A549 (cell line): ENCODE results near the gene SMAD9. TPM values are rescaled to one million over a fixed set of nuclear protein-coding genes. Genes with fewer than 3 reads are reported as not detected.

Experiments
- ATAC-seq, 2 experiments: fragments of 200-7000 bp in 1 of 2; fragments of >200 bp in 1 of 2; cut with Nextera tagmentation in 1 of 2; cut with Tn5 transposase in 1 of 2; 3 replicates each; pipeline versions ENCODE4 v1.8.0 to v1.9.1; 2018 to 2020; ENCODE audit warnings: mild to moderate bottlenecking in 1 of 2, moderate library complexity in 1 of 2
- CTCF ChIA-PET: fragments of 300-600 bp; sonication (Branson Sonifier 250); formaldehyde crosslinking; extraction: SDS; loops from one replicate; lab custom pipeline; 2021; ENCODE audit warnings: antibody characterized with exemption, inconsistent platforms; lab: Yijun Ruan, JAX
- POLR2A ChIA-PET: fragments of 350-600 bp; formaldehyde crosslinking; extraction: SDS; loops from one replicate; lab custom pipeline; 2021; ENCODE audit warnings: antibody characterized with exemption, inconsistent platforms; lab: Yijun Ruan, JAX
- DNase-seq, 2 experiments: peaks; one replicate each; pipeline versions ENCODE4 v3.0.0 to v3.0.0-alpha.2; 2011 to 2016; ENCODE audit warnings: low read depth in 1 of 2, low spot score in 1 of 2
- FAIRE-seq: peaks from 2 replicates; lab custom pipeline; 2011; peaks lifted over from hg19 to GRCh38; lab: Jason Lieb, UNC
- H3K27ac ChIP-seq, 2 experiments: fragments of >200 bp; sonication (Bioruptor Twin); formaldehyde crosslinking; 3 replicates each; pipeline ENCODE4 v1.5.1; 2016 to 2017
- H3K4me1 ChIP-seq: fragments of >200 bp; sonication (Bioruptor Twin); formaldehyde crosslinking; 3 replicates; pipeline ENCODE4 v1.6.1; 2016
- H3K4me2 ChIP-seq: fragments of >200 bp; sonication (Bioruptor Twin); formaldehyde crosslinking; 3 replicates; pipeline ENCODE4 v1.6.1; 2016
- H3K4me3 ChIP-seq: fragments of >200 bp; sonication (Bioruptor Twin); formaldehyde crosslinking; 3 replicates; pipeline ENCODE4 v1.5.1; 2016
- H3K9me3 ChIP-seq: fragments of >200 bp; sonication (Bioruptor Twin); formaldehyde crosslinking; 3 replicates; pipeline ENCODE4 v1.6.1; 2016
- ATOH8 ChIP-seq: fragments of 250-450 bp; sonication (Bioruptor Pico); IDR thresholded peaks from 2 replicates; pipeline ENCODE4 v1.5.0; 2020; ENCODE audit warnings: low read depth, mild to moderate bottlenecking, moderate library complexity
- BCL3 ChIP-seq: fragments of >200 bp; sonication (Bioruptor Twin); formaldehyde crosslinking; IDR thresholded peaks from 3 replicates; pipeline ENCODE4 v1.6.1; 2016
- CEBPB ChIP-seq, 2 experiments: fragments of >200 bp in 1 of 2; sonication (Bioruptor Twin) in 1 of 2; formaldehyde crosslinking in 1 of 2; IDR thresholded peaks; 2 replicates each; pipeline ENCODE4 v1.6.1; 2012 to 2016
- FOSL2 ChIP-seq, 2 experiments: fragments of 450-650 bp in 1 of 2; fragments of >200 bp in 1 of 2; sonication (Bioruptor Twin) in 1 of 2; formaldehyde crosslinking; IDR thresholded peaks; 2 replicates each; pipeline versions ENCODE4 v1.5.0 to v1.6.1; 2016 to 2020; ENCODE audit warnings: mild to moderate bottlenecking in 1 of 2, moderate library complexity in 1 of 2
- FOXS1 ChIP-seq: fragments of 250-450 bp; sonication (Bioruptor Pico); IDR thresholded peaks from 2 replicates; pipeline ENCODE4 v1.5.0; 2020; ENCODE audit warnings: mild to moderate bottlenecking, moderate library complexity
- GATA3 ChIP-seq: IDR thresholded peaks from 2 replicates; pipeline ENCODE4 v1.6.1; 2012; ENCODE audit warnings: borderline replicate concordance
- HDAC2 ChIP-seq: fragments of 200-600 bp; sonication (generic); IDR thresholded peaks from 2 replicates; pipeline ENCODE4 v1.6.1; 2016
- HOXB13 ChIP-seq: fragments of 250-450 bp; sonication (Bioruptor Pico); IDR thresholded peaks from 2 replicates; pipeline ENCODE4 v1.5.0; 2020; ENCODE audit warnings: low read depth, mild to moderate bottlenecking, moderate library complexity
- HOXB5 ChIP-seq: fragments of 250-450 bp; sonication (Bioruptor Pico); IDR thresholded peaks from 2 replicates; pipeline ENCODE4 v1.5.0; 2020; ENCODE audit warnings: mild to moderate bottlenecking, moderate library complexity
- MAZ ChIP-seq: fragments of 150-350 bp; IDR thresholded peaks from 2 replicates; pipeline ENCODE4 v1.6.1; 2014; ENCODE audit warnings: antibody characterized with exemption, low read depth, low read length, borderline replicate concordance
- MYC ChIP-seq: IDR thresholded peaks from 2 replicates; pipeline ENCODE4 v1.6.1; 2012; ENCODE audit warnings: mild to moderate bottlenecking, inconsistent platforms, low read length, improper control_type of control experiment, borderline replicate concordance
- POLR2A ChIP-seq: IDR thresholded peaks from 2 replicates; pipeline ENCODE4 v1.6.1; 2012; ENCODE audit warnings: mild to moderate bottlenecking, low read length
- RAD21 ChIP-seq, 2 experiments: fragments of >200 bp in 1 of 2; sonication (Bioruptor Twin) in 1 of 2; formaldehyde crosslinking in 1 of 2; IDR thresholded peaks in 1 of 2; conservative IDR thresholded peaks in 1 of 2; 2 replicates in 1 of 2; 3 replicates in 1 of 2; pipeline ENCODE4 v1.6.1; 2012 to 2018; ENCODE audit warnings: inconsistent platforms in 1 of 2
- RCOR1 ChIP-seq: fragments of 150-350 bp; IDR thresholded peaks from 2 replicates; pipeline ENCODE4 v1.6.1; 2014; ENCODE audit warnings: antibody characterized with exemption, low read length, low read depth
- RFX5 ChIP-seq: fragments of 450-650 bp; IDR thresholded peaks from 2 replicates; pipeline ENCODE4 v1.7.1; 2014; ENCODE audit warnings: antibody characterized with exemption, mild to moderate bottlenecking, moderate library complexity
- TFCP2L1 ChIP-seq: fragments of 250-450 bp; sonication (Bioruptor Pico); IDR thresholded peaks from 2 replicates; pipeline ENCODE4 v1.5.0; 2021; ENCODE audit warnings: mild to moderate bottlenecking
- USF2 ChIP-seq: fragments of 450-650 bp; IDR thresholded peaks from 2 replicates; pipeline ENCODE4 v1.6.1; 2014; ENCODE audit warnings: antibody characterized with exemption
- WGBS: methylation state at CpG from one replicate; pipeline ENCODE4 v1.1.6; 2017; ENCODE audit errors: missing lambda C conversion rate; 5-methylcytosine and 5-hydroxymethylcytosine counted together
- polyA plus RNA-seq, 4 experiments: library from polyadenylated mRNA; depleted of rRNA in 3 of 4; stranded (reverse); fragments of >200 nt; fragmentation: RNase III in 1 of 4; extraction: RNeasy Plus Mini Kit Qiagen cat#74134 plus additional on column Dnase treatment in 1 of 4; gene quantifications; 2 replicates in 3 of 4; 3 replicates in 1 of 4; pipeline ENCODE4 v1.2.3, GENCODE V29; 2011 to 2017
- TF ChIP-seq, protein P1 (sequence below): IDR thresholded peaks from 2 replicates; pipeline ENCODE4 v1.6.1; 2012
- TF ChIP-seq, protein P2 (sequence below): fragments of >200 bp; sonication (Bioruptor Twin); formaldehyde crosslinking; IDR thresholded peaks from 3 replicates; pipeline ENCODE4 v1.5.1; 2016
- TF ChIP-seq, protein P3 (sequence below): fragments of >200 bp; sonication (Bioruptor Twin); formaldehyde crosslinking; IDR thresholded peaks from 2 replicates; pipeline ENCODE4 v1.6.1; 2016

Gene SMAD9
- polyA plus RNA-seq, 2 of the 4 experiments (the other 2 are of a cell fraction): 0.04 to 0.06 TPM

DNA sequence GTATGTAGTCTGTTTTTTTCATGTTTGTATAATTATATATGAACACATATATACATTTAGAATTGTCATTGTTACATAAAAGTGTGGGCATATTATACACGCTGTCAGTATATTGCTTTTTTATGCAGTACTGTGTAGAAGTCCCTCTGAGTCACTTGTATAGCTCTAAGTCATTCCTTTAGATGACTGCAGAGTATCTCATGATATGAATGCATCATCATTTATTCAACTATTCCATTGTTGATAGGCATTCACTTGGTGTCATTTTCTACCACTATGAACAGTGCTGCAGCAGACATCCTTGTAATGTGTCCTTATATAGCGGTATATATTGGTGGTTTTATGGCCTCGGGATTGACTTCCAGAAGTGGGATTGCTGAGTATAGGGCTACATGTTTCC, 85.7 kb downstream of the SMAD9 start:
- no peak overlapping the region for H3K4me3 ChIP-seq
- no peak overlapping the region for H3K27ac ChIP-seq
- H3K9me3 ChIP-seq: no peaks in the 10 kb centered on the region
- no peak overlapping the region for H3K4me2 ChIP-seq
- CTCF ChIA-PET: no interaction called here
- DNase-seq (no peak), ATAC-seq (no peak), FAIRE-seq (no peak)
- no peak for TF ChIP-seq HOXB5 (CRISPR knock-in tag)
- TF ChIP-seq FOXS1 (CRISPR knock-in tag): no peak
- no peak for TF ChIP-seq FOSL2 (IDR thresholded peaks at IDR 0.05)
- no peak for TF ChIP-seq FOSL2 (CRISPR knock-in tag; IDR thresholded peaks at IDR 0.05)
- TF ChIP-seq RAD21 (conservative IDR thresholded peaks at IDR 0.05 in 1 of 2, IDR thresholded peaks at IDR 0.05 in 1 of 2): no peak
- no peak for TF ChIP-seq ATOH8 (CRISPR knock-in tag)
- TF ChIP-seq RFX5: no peak
- TF ChIP-seq, protein P1, sequence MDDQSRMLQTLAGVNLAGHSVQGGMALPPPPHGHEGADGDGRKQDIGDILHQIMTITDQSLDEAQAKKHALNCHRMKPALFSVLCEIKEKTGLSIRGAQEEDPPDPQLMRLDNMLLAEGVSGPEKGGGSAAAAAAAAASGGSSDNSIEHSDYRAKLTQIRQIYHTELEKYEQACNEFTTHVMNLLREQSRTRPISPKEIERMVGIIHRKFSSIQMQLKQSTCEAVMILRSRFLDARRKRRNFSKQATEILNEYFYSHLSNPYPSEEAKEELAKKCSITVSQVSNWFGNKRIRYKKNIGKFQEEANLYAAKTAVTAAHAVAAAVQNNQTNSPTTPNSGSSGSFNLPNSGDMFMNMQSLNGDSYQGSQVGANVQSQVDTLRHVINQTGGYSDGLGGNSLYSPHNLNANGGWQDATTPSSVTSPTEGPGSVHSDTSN: no peak
- no peak for TF ChIP-seq GATA3
- WGBS: 88% methylated on average over 3 of the region's 3 CpGs
- POLR2A ChIA-PET: no interaction called here
- no peaks in the 10 kb centered on the region for H3K4me1 ChIP-seq

DNA sequence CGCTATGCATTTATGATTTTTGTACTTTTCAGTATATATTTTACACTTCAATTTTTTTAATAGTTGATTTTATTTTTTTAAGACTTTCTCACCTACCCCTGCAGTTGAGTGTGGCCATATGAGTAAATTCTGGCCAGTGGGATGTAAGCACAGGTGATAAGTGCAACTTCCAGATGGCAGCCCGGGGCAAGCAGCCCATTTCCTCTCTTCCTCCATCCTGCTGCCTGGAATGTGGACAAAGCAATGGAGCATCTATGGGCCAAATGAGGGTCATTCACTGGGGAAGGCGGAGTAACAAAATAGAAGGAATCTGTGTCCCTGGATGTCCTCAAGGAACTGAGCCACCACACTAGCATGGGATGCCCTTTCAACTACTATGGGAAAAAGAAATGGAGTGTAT, 88.7 kb downstream of the SMAD9 start:
- TF ChIP-seq MAZ (no peak), RAD21 (conservative IDR thresholded peaks at IDR 0.05 in 1 of 2, IDR thresholded peaks at IDR 0.05 in 1 of 2) (no peak), CEBPB (IDR thresholded peaks at IDR 0.05) (no peak), BCL3 (no peak), HOXB13 (CRISPR knock-in tag) (no peak), RFX5 (no peak), TFCP2L1 (CRISPR knock-in tag) (no peak), POLR2A (no peak), MYC (no peak), RCOR1 (no peak), USF2 (no peak), HDAC2 (no peak)
- TF ChIP-seq, protein P1: no peak
- TF ChIP-seq, protein P2, sequence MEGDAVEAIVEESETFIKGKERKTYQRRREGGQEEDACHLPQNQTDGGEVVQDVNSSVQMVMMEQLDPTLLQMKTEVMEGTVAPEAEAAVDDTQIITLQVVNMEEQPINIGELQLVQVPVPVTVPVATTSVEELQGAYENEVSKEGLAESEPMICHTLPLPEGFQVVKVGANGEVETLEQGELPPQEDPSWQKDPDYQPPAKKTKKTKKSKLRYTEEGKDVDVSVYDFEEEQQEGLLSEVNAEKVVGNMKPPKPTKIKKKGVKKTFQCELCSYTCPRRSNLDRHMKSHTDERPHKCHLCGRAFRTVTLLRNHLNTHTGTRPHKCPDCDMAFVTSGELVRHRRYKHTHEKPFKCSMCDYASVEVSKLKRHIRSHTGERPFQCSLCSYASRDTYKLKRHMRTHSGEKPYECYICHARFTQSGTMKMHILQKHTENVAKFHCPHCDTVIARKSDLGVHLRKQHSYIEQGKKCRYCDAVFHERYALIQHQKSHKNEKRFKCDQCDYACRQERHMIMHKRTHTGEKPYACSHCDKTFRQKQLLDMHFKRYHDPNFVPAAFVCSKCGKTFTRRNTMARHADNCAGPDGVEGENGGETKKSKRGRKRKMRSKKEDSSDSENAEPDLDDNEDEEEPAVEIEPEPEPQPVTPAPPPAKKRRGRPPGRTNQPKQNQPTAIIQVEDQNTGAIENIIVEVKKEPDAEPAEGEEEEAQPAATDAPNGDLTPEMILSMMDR: no peak
- TF ChIP-seq, protein P3, sequence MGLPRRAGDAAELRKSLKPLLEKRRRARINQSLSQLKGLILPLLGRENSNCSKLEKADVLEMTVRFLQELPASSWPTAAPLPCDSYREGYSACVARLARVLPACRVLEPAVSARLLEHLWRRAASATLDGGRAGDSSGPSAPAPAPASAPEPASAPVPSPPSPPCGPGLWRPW: no peak
- Histone ChIP-seq H3K9me3 (no peaks in the 10 kb centered on the region), H3K4me3 (no peak overlapping the region), H3K4me2 (no peak overlapping the region), H3K4me1 (no peaks in the 10 kb centered on the region), H3K27ac (no peak overlapping the region)
- FAIRE-seq (no peak), ATAC-seq (no peak), DNase-seq (no peak)
- POLR2A ChIA-PET: interaction anchor here (0.5 kb wide), 1 partner anchor 169 kb away, joined by 4 read pairs; no protein-coding TSS in a partner anchor
- 94% methylated on average over 3 of the region's 3 CpGs for WGBS
- CTCF ChIA-PET: no interaction called here
